HEK293T (cell line): ENCODE results near the gene PTPRG.

Experiments used
- ELF4 ChIP-seq: fragments of 450-650 bp; IDR thresholded peaks from 2 replicates; pipeline ENCODE4 v1.6.1; 2017; ENCODE audit warnings: antibody characterized with exemption
- FOXK2 ChIP-seq: fragments of 450-650 bp; IDR thresholded peaks from 2 replicates; pipeline ENCODE4 v1.6.1; 2016; ENCODE audit warnings: mild to moderate bottlenecking
- FOXM1 ChIP-seq: fragments of 450-650 bp; IDR thresholded peaks from 2 replicates; pipeline ENCODE4 v1.6.1; 2017; ENCODE audit warnings: mild to moderate bottlenecking, borderline replicate concordance
- HDGF ChIP-seq: fragments of 450-650 bp; IDR thresholded peaks from 2 replicates; pipeline ENCODE4 v1.6.1; 2017; ENCODE audit warnings: antibody characterized with exemption, borderline replicate concordance
- SP1 ChIP-seq: fragments of 450-650 bp; IDR thresholded peaks from 2 replicates; pipeline ENCODE4 v1.6.1; 2017

DNA sequence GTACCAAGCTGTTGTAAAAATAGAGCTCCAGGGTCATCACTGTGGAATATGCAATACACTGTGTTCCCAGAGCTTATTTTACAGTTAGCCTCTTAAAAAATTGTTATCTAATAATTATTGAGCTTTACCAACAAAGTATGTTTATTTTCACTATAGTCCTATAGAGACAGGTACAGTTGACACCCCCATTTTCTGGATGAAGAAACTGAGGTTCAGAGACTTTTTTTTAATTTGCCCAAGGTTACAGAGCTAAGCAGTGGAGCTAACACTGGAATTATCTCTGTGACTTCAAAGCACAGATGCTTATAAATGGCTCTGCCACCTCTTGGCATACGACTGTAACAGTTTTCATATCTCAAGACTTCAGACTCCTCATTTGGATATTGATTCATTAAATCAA, 685.6 kb downstream of the PTPRG start:
- TF ChIP-seq SP1 = no peak
- TF ChIP-seq HDGF = no peak
- TF ChIP-seq ELF4 = no peak
- TF ChIP-seq FOXK2 = no peak
- TF ChIP-seq FOXM1 = no peak
